Measurements from ENCODE around the gene TMEM132D.

Gene TMEM132D

GRCh38 chr12:129096184-129096583, 807.6 kb downstream of the TMEM132D start:
- DNase-seq (ENCODE audit: low read depth, low spot score) = no peak
- Histone ChIP-seq H3K4me1 (ENCODE audit: control insufficient read depth, insufficient read depth, low read length) (no peaks in the 10 kb centered on the region), H3K4me3 (ENCODE audit: low read length) (no peak overlapping the region), H3K27ac (ENCODE audit: low read length) (no peak overlapping the region), H3K9me3 (ENCODE audit: control insufficient read depth, insufficient read depth, low read length) (peaks cover 13% of the 10 kb centered on the region), H3K36me3 (ENCODE audit: control insufficient read depth, insufficient read depth, low read length) (no peaks in the 10 kb centered on the region), H3K27me3 (ENCODE audit: control insufficient read depth, insufficient read depth, low read length) (no peaks in the 10 kb centered on the region)
- no CpG with 5 or more reads among the region's 11 CpGs for WGBS (ENCODE audit: insufficient coverage, insufficient read length)

GRCh38 chr12:129089576-129089975, 814.2 kb downstream of the TMEM132D start:
- Histone ChIP-seq H3K27me3 (ENCODE audit: control insufficient read depth, insufficient read depth, low read length) (no peaks in the 10 kb centered on the region), H3K9me3 (ENCODE audit: control insufficient read depth, insufficient read depth, low read length) (peaks cover 15% of the 10 kb centered on the region), H3K4me1 (ENCODE audit: control insufficient read depth, insufficient read depth, low read length) (no peaks in the 10 kb centered on the region), H3K36me3 (ENCODE audit: control insufficient read depth, insufficient read depth, low read length) (no peaks in the 10 kb centered on the region), H3K27ac (ENCODE audit: low read length) (no peak overlapping the region), H3K4me3 (ENCODE audit: low read length) (no peak overlapping the region)
- WGBS (ENCODE audit: insufficient coverage, insufficient read length) = no CpG with 5 or more reads among the region's 9 CpGs
- no peak for DNase-seq (ENCODE audit: low read depth, low spot score)

- Histone ChIP-seq H3K9me3 (ENCODE audit: control insufficient read depth, insufficient read depth, low read length) (peaks cover 26% of the 10 kb centered on the region), H3K36me3 (ENCODE audit: control insufficient read depth, insufficient read depth, low read length) (no peaks in the 10 kb centered on the region), H3K4me1 (ENCODE audit: control insufficient read depth, insufficient read depth, low read length) (no peaks in the 10 kb centered on the region), H3K4me3 (ENCODE audit: low read length) (no peak overlapping the region), H3K27ac (ENCODE audit: low read length) (no peak overlapping the region), H3K27me3 (ENCODE audit: control insufficient read depth, insufficient read depth, low read length) (no peaks in the 10 kb centered on the region)
- DNase-seq (ENCODE audit: low read depth, low spot score) = no peak
- WGBS (ENCODE audit: insufficient coverage, insufficient read length) = no CpG with 5 or more reads among the region's 20 CpGs
These were observed 818.7 kb downstream of the TMEM132D start for GRCh38 chr12:129084875-129085826.

- Histone ChIP-seq H3K36me3 (ENCODE audit: control insufficient read depth, insufficient read depth, low read length) (no peaks in the 10 kb centered on the region), H3K4me3 (ENCODE audit: low read length) (no peak overlapping the region), H3K4me1 (ENCODE audit: control insufficient read depth, insufficient read depth, low read length) (no peaks in the 10 kb centered on the region), H3K9me3 (ENCODE audit: control insufficient read depth, insufficient read depth, low read length) (peaks cover 27% of the 10 kb centered on the region), H3K27me3 (ENCODE audit: control insufficient read depth, insufficient read depth, low read length) (no peaks in the 10 kb centered on the region), H3K27ac (ENCODE audit: low read length) (no peak overlapping the region)
- WGBS (ENCODE audit: insufficient coverage, insufficient read length) = no CpG with 5 or more reads among the region's 7 CpGs
- no peak for DNase-seq (ENCODE audit: low read depth, low spot score)
These were observed 820.5 kb downstream of the TMEM132D start for GRCh38 chr12:129083121-129083840.

GRCh38 chr12:129082441-129082840, 821.4 kb downstream of the TMEM132D start:
- peaks cover 27% of the 10 kb centered on the region for H3K9me3 ChIP-seq (ENCODE audit: control insufficient read depth, insufficient read depth, low read length)
- H3K4me3 ChIP-seq (ENCODE audit: low read length) = no peak overlapping the region
- no CpG with 5 or more reads among the region's 4 CpGs for WGBS (ENCODE audit: insufficient coverage, insufficient read length)
- no peaks in the 10 kb centered on the region for H3K27me3 ChIP-seq (ENCODE audit: control insufficient read depth, insufficient read depth, low read length)
- no peaks in the 10 kb centered on the region for H3K36me3 ChIP-seq (ENCODE audit: control insufficient read depth, insufficient read depth, low read length)
- DNase-seq (ENCODE audit: low read depth, low spot score) = no peak
- no peak overlapping the region for H3K27ac ChIP-seq (ENCODE audit: low read length)
- H3K4me1 ChIP-seq (ENCODE audit: control insufficient read depth, insufficient read depth, low read length) = no peaks in the 10 kb centered on the region

- WGBS (ENCODE audit: insufficient coverage, insufficient read length) = no CpG with 5 or more reads among the region's 14 CpGs
- Histone ChIP-seq H3K9me3 (ENCODE audit: control insufficient read depth, insufficient read depth, low read length) (peaks cover 24% of the 10 kb centered on the region), H3K4me1 (ENCODE audit: control insufficient read depth, insufficient read depth, low read length) (no peaks in the 10 kb centered on the region), H3K27ac (ENCODE audit: low read length) (no peak overlapping the region), H3K27me3 (ENCODE audit: control insufficient read depth, insufficient read depth, low read length) (no peaks in the 10 kb centered on the region), H3K4me3 (ENCODE audit: low read length) (no peak overlapping the region), H3K36me3 (ENCODE audit: control insufficient read depth, insufficient read depth, low read length) (no peaks in the 10 kb centered on the region)
- no peak for DNase-seq (ENCODE audit: low read depth, low spot score)
These were observed 822.0 kb downstream of the TMEM132D start for GRCh38 chr12:129081755-129082250.

- H3K36me3 ChIP-seq (ENCODE audit: control insufficient read depth, insufficient read depth, low read length) = no peaks in the 10 kb centered on the region
- no peak overlapping the region for H3K4me3 ChIP-seq (ENCODE audit: low read length)
- no peak overlapping the region for H3K27ac ChIP-seq (ENCODE audit: low read length)
- no peaks in the 10 kb centered on the region for H3K27me3 ChIP-seq (ENCODE audit: control insufficient read depth, insufficient read depth, low read length)
- no peak for DNase-seq (ENCODE audit: low read depth, low spot score)
- no peaks in the 10 kb centered on the region for H3K4me1 ChIP-seq (ENCODE audit: control insufficient read depth, insufficient read depth, low read length)
- WGBS (ENCODE audit: insufficient coverage, insufficient read length) = no CpG with 5 or more reads among the region's 13 CpGs
- peaks cover 24% of the 10 kb centered on the region for H3K9me3 ChIP-seq (ENCODE audit: control insufficient read depth, insufficient read depth, low read length)
These were observed 823.0 kb downstream of the TMEM132D start for GRCh38 chr12:129080821-129081220.

- Histone ChIP-seq H3K4me1 (ENCODE audit: control insufficient read depth, insufficient read depth, low read length) (no peaks in the 10 kb centered on the region), H3K9me3 (ENCODE audit: control insufficient read depth, insufficient read depth, low read length) (peaks cover 24% of the 10 kb centered on the region), H3K27me3 (ENCODE audit: control insufficient read depth, insufficient read depth, low read length) (no peaks in the 10 kb centered on the region), H3K27ac (ENCODE audit: low read length) (no peak overlapping the region), H3K36me3 (ENCODE audit: control insufficient read depth, insufficient read depth, low read length) (no peaks in the 10 kb centered on the region), H3K4me3 (ENCODE audit: low read length) (no peak overlapping the region)
- no CpG with 5 or more reads among the region's 5 CpGs for WGBS (ENCODE audit: insufficient coverage, insufficient read length)
- no peak for DNase-seq (ENCODE audit: low read depth, low spot score)
These were observed 823.4 kb downstream of the TMEM132D start for GRCh38 chr12:129080391-129080790.

GRCh38 chr12:129079719-129080118, 824.1 kb downstream of the TMEM132D start:
- no peak overlapping the region for H3K4me3 ChIP-seq (ENCODE audit: low read length)
- no peaks in the 10 kb centered on the region for H3K27me3 ChIP-seq (ENCODE audit: control insufficient read depth, insufficient read depth, low read length)
- H3K9me3 ChIP-seq (ENCODE audit: control insufficient read depth, insufficient read depth, low read length) = peaks cover 19% of the 10 kb centered on the region
- no peaks in the 10 kb centered on the region for H3K4me1 ChIP-seq (ENCODE audit: control insufficient read depth, insufficient read depth, low read length)
- no peak overlapping the region for H3K27ac ChIP-seq (ENCODE audit: low read length)
- H3K36me3 ChIP-seq (ENCODE audit: control insufficient read depth, insufficient read depth, low read length) = no peaks in the 10 kb centered on the region
- no peak for DNase-seq (ENCODE audit: low read depth, low spot score)
- WGBS (ENCODE audit: insufficient coverage, insufficient read length) = no CpG with 5 or more reads among the region's 5 CpGs

GRCh38 chr12:129076441-129077320, 827.1 kb downstream of the TMEM132D start:
- no peaks in the 10 kb centered on the region for H3K4me1 ChIP-seq (ENCODE audit: control insufficient read depth, insufficient read depth, low read length)
- no CpG with 5 or more reads among the region's 13 CpGs for WGBS (ENCODE audit: insufficient coverage, insufficient read length)
- H3K27me3 ChIP-seq (ENCODE audit: control insufficient read depth, insufficient read depth, low read length) = no peaks in the 10 kb centered on the region
- H3K9me3 ChIP-seq (ENCODE audit: control insufficient read depth, insufficient read depth, low read length) = peaks cover 25% of the 10 kb centered on the region
- DNase-seq (ENCODE audit: low read depth, low spot score) = no peak
- H3K36me3 ChIP-seq (ENCODE audit: control insufficient read depth, insufficient read depth, low read length) = no peaks in the 10 kb centered on the region
- no peak overlapping the region for H3K4me3 ChIP-seq (ENCODE audit: low read length)
- H3K27ac ChIP-seq (ENCODE audit: low read length) = no peak overlapping the region

Measured in iPS DF 6.9 (cell line).